Kidney (tissue), 14 donors: ENCODE results near the gene PSMD1. TPM values are rescaled to one million over a fixed set of nuclear protein-coding genes. Genes with fewer than 3 reads are reported as not detected.

Source experiments
- DNase-seq, 5 donors: peaks; one replicate each; pipeline ENCODE4 v3.0.0-alpha.2; 2013 to 2020
- FAIRE-seq: peaks from 2 replicates; lab custom pipeline; 2012; peaks lifted over from hg19 to GRCh38; lab: Jason Lieb, UNC
- H3K27ac ChIP-seq, 2 donors: one replicate each; pipeline ENCODE4 v1.7.0; 2013; ENCODE audit warnings: low read depth in 2 of 2, low read length in 2 of 2, inconsistent platforms in 1 of 2
- H3K27me3 ChIP-seq: one replicate; pipeline ENCODE4 v1.7.1; 2013; ENCODE audit warnings: low read length, inconsistent platforms; ENCODE audit not compliant: control insufficient read depth, insufficient read depth
- H3K36me3 ChIP-seq, 3 donors: one replicate each; pipeline versions ENCODE4 v1.7.0 to v1.7.1; 2013; ENCODE audit warnings: low read length in 3 of 3, control low read depth in 1 of 3, inconsistent platforms in 1 of 3; ENCODE audit not compliant: insufficient read depth in 3 of 3, control insufficient read depth in 2 of 3
- H3K4me1 ChIP-seq, 3 donors: one replicate each; pipeline versions ENCODE4 v1.7.0 to v1.7.1; 2013; ENCODE audit warnings: low read length in 3 of 3, inconsistent platforms in 1 of 3, low read depth in 1 of 3; ENCODE audit not compliant: control insufficient read depth in 2 of 3, insufficient read depth in 2 of 3
- H3K4me3 ChIP-seq, 3 donors: one replicate each; pipeline versions ENCODE4 v1.7.0 to v1.8.1; 2013; ENCODE audit warnings: low read length in 3 of 3, control low read depth in 1 of 3, inconsistent platforms in 1 of 3
- H3K9ac ChIP-seq, 3 donors: one replicate each; pipeline versions ENCODE4 v1.7.0 to v1.7.1; 2013; ENCODE audit warnings: low read length in 3 of 3, control low read depth in 1 of 3, inconsistent platforms in 1 of 3
- H3K9me3 ChIP-seq, 3 donors: one replicate each; pipeline versions ENCODE4 v1.7.0 to v1.7.1; 2013; ENCODE audit warnings: low read length in 3 of 3, control low read depth in 1 of 3, inconsistent platforms in 1 of 3; ENCODE audit not compliant: control insufficient read depth in 2 of 3, insufficient read depth in 1 of 3
- CTCF ChIP-seq: IDR thresholded peaks from 3 replicates; pipeline ENCODE4 v1.5.1; 2012; ENCODE audit warnings: mild to moderate bottlenecking, moderate library complexity, borderline replicate concordance; ENCODE audit not compliant: insufficient read depth; ENCODE audit errors: extremely low read depth
- intact Hi-C: fragments of 100-400 bp; cut with DNase I; formaldehyde crosslinking; loops from one replicate; pipeline ENCODE4 v1.11.1; 2022
- polyA plus RNA-seq: library from polyadenylated mRNA; stranded (reverse); fragments of 350-450 nt; fragmentation: Illumina TruSeq; extraction: RNeasy Lipid Tissue Mini Kit (QIAGEN cat#74804); gene quantifications from one replicate; pipeline ENCODE4 v1.2.3, GENCODE V29; 2014; ENCODE audit warnings: low read depth, low replicate concordance; ENCODE audit not compliant: insufficient read depth
- total RNA-seq: library from RNA; stranded (reverse); fragmentation: NEBNext Ultra II Directional; extraction: Animal tissue kit (Norgen Biotek cat#: 25700); gene quantifications from one replicate; pipeline ENCODE4 v1.2.1, GENCODE V29; 2021
- donor health status: control.
- donor health status: control.
- donor health status: control.
- donor health status: control.
- donor health status: control.
- donor health status: DM: yes; HTN: yes; CAD: no.
- donor health status: Normal renal cell carcinoma (clear cell type).

The PSMD1 gene
- total and polyA plus RNA-seq, 2 donors from 2014 or later, result 75.6 to 95.4 TPM

GRCh38 chr2:231201475-231201814 is 144.8 kb downstream of the PSMD1 start:
- DNase-seq (no peak), FAIRE-seq (no peak)
- TF ChIP-seq CTCF, result no peak
- no peaks in the 10 kb centered on the region for H3K9me3 ChIP-seq
- H3K4me3 ChIP-seq, result no peak overlapping the region
- H3K27me3 ChIP-seq, result no peaks in the 10 kb centered on the region
- H3K27ac ChIP-seq, result no peak overlapping the region
- H3K4me1 ChIP-seq, result peaks cover 0 to 6% (median 5%) of the 10 kb centered on the region in 3 donors
- no peaks in the 10 kb centered on the region for H3K36me3 ChIP-seq
- intact Hi-C loops, result no loop called here
- no peak overlapping the region for H3K9ac ChIP-seq

GRCh38 chr2:231203087-231203486 is 146.4 kb downstream of the PSMD1 start:
- DNase-seq (no peak), FAIRE-seq (no peak)
- no peaks in the 10 kb centered on the region for H3K36me3 ChIP-seq
- H3K27me3 ChIP-seq, result no peaks in the 10 kb centered on the region
- no peak overlapping the region for H3K4me3 ChIP-seq
- intact Hi-C loops, result no loop called here
- no peak for TF ChIP-seq CTCF
- H3K9me3 ChIP-seq, result no peaks in the 10 kb centered on the region
- peaks cover 0 to 5% (median 3%) of the 10 kb centered on the region in 3 donors for H3K4me1 ChIP-seq
- no peak overlapping the region for H3K9ac ChIP-seq
- no peak overlapping the region for H3K27ac ChIP-seq

- FAIRE-seq (no peak), DNase-seq (no peak)
- TF ChIP-seq CTCF, result no peak
- no peak overlapping the region for H3K27ac ChIP-seq
- H3K9me3 ChIP-seq, result no peaks in the 10 kb centered on the region
- no peaks in the 10 kb centered on the region for H3K27me3 ChIP-seq
- intact Hi-C loops, result no loop called here
- H3K9ac ChIP-seq, result no peak overlapping the region
- H3K4me3 ChIP-seq, result no peak overlapping the region
- peaks cover 0 to 6% (median 2%) of the 10 kb centered on the region in 3 donors for H3K36me3 ChIP-seq
- peaks cover 0 to 3% (median 2%) of the 10 kb centered on the region in 3 donors for H3K4me1 ChIP-seq
These were observed 147.5 kb downstream of the PSMD1 start for GRCh38 chr2:231204146-231204545.

- H3K36me3 ChIP-seq, result peaks cover 0 to 6% (median 2%) of the 10 kb centered on the region in 3 donors
- intact Hi-C loops, result no loop called here
- H3K27me3 ChIP-seq, result no peaks in the 10 kb centered on the region
- H3K27ac ChIP-seq, result no peak overlapping the region
- FAIRE-seq, result no peak
- H3K4me1 ChIP-seq, result no peaks in the 10 kb centered on the region
- DNase-seq, result no peak
- no peak for TF ChIP-seq CTCF
- no peaks in the 10 kb centered on the region for H3K9me3 ChIP-seq
- no peak overlapping the region for H3K4me3 ChIP-seq
- no peak overlapping the region for H3K9ac ChIP-seq
These were observed 147.9 kb downstream of the PSMD1 start for GRCh38 chr2:231204581-231204980.
